DMS114 treated with DMSO at 0.1 percent for 48 hours (cell line): ENCODE data around the gene KCNH8.
"Not testable (repeated sequence)": the region's sequence is repeated elsewhere in the genome, so short reads cannot be mapped to it uniquely, and the experiment has no call there.

Experiments used
- DNase-seq: peaks from one replicate; lab custom pipeline; 2025; ENCODE audit not compliant: unreplicated experiment; lab: John Stamatoyannopoulos, UW

Gene KCNH8

DNA sequence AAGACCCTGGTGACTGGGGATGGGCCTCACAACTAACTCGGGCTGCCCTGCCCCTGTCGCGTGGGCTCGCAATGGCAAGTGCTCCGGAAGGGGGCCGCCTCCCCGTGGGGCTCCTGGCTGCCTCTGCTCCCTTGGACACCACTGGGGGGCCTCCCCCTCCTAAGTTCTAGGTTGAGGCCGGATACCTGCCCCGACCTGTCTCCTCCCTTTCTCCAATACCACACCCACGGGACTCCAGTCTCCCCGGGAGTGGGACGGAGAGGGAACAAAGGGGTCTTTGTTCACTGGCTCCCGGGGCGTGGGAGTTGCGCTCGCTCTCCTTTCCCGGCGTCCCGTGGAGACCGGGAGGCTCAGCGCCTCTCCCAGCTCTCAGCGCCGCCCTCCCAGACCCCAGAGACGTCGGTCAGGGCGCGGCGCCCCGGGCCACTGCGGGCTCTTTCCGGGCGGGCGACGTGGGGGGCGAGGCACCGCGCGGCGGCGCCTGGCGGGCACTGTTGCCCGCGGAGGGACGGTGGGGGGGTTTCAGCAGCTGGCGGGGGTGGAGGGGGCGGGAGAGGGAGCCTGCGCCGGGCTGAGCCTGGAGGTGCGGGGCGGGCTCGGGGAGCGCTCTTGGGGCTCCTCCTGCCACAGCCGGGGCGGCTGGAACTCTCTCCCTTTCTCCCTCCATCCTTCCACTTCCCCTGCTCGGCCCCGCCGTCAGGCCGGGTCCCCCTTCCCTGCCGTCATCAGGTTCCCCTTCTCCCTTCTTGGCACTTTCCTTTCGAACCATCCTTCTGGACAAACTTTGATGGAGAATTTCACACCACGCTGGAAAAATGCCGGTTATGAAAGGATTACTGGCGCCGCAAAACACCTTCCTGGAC lies at the start of gene KCNH8:
Gene KCNH8, plus strand, starts transcription at position 606 of the 863 bp plus-strand sequence. Its CDS starts 210 bp downstream, at position 816.
- no peak for DNase-seq

DNA sequence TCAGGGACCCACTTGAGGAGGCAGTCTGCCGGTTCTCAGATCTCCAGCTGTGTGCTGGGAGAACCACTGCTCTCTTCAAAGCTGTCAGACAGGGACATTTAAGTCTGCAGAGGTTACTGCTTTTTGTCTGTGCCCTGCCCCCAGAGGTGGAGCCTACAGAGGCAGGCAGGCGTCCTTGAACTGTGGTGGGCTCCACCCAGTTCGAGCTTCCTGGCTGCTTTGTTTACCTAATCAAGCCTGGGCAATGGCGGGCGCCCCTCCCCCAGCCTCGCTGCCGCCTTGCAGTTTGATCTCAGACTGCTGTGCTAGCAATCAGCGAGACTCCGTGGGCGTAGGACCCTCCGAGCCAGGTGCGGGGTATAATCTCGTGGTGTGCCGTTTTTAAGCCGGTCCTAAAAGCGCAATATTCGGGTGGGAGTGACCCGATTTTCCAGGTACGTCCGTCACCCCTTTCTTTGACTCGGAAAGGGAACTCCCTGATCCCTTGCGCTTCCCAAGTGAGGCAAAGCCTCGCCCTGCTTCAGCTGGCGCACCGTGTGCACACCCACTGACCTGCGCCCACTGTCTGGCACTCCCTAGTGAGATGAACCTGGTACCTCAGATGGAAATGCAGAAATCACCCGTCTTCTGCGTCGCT lies 45.5 kb upstream of the KCNH8 start:
- DNase-seq, result not testable (repeated sequence)

GRCh38 chr3:19103510-19103909 lies 44.8 kb upstream of the KCNH8 start:
- no peak for DNase-seq

GRCh38 chr3:19104459-19104858 lies 43.9 kb upstream of the KCNH8 start:
- DNase-seq, result no peak

DNA sequence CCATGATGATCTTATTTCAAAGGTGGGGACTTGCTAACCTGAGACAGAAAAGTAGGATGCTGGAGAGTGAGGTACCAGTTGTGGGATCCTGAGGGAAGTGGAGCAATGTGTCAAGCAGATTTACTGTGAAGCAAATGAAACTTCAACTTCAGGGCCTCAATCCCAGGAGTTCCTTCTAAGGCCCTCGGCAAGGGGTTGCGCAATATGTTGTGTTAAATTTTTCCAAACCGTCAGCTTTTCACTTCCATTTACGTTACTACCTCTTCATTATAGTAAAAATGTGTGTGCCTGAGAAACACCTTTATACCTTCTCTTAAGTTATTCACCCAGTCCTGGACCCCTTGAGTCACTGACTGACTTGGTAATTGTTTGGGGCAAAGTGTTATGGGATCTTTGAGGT lies 42.5 kb upstream of the KCNH8 start:
- no peak for DNase-seq

DNA sequence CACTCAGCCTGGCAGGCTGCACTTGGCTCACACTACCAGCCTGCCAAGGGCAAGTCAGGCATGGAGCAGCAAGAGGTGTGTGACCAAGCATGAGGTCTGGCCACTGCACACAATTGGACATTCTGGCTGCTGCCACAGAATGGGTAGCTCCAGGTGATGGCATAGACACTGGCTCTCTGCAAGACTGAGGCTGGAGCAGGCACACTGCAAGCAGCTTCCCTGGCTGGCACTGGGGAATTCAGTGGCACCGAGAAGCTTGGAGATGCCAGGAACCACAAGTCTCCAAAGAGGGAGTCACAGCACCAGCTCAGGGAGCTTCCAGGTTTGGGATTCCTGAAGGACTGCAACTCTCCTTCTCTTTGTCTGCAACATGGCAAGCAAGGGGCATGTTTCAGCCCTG lies 42.0 kb upstream of the KCNH8 start:
- DNase-seq, result no peak

- DNase-seq, result no peak
These were observed 40.6 kb upstream of the KCNH8 start for GRCh38 chr3:19107719-19108118.

- DNase-seq, result no peak
These were observed 37.9 kb upstream of the KCNH8 start for GRCh38 chr3:19110335-19110895.

DNA sequence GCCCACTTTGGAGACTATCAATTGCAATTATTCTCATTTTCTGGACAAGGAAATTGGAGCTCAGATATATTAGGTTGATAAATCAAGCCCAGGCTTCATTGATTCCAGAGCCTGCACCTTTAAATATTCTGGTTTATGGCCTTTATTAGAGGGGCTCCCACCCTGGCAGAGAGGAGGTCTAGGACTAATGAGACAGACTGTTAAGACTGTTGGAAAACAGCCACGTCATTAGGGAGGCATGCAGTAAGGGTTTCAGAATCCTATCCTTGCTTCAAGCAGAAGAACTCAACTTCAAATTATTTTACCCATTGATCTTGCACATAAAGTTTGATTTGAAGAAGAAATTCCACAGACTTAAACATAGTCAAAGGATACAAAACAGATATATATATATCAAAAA lies 33.8 kb upstream of the KCNH8 start:
- DNase-seq, result no peak

DNA sequence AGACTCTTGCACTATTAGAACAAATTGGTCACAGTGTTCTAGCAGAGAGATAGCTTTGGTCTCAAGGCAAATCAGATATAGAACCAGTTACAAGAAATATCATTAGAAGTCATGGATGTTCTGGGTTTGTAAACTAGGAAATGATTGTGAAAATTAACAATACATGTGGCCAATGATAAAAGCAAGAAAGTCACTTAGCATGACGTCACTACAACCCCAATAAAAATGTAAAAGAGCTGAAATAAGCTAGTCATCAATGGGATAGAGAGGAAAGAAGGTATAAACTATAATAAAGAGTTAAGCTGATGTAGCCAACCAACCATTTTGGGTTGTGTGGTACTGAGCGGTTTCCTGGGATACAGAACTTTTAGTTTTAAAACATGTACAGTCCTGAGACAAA lies 32.1 kb upstream of the KCNH8 start:
- no peak for DNase-seq

DNA sequence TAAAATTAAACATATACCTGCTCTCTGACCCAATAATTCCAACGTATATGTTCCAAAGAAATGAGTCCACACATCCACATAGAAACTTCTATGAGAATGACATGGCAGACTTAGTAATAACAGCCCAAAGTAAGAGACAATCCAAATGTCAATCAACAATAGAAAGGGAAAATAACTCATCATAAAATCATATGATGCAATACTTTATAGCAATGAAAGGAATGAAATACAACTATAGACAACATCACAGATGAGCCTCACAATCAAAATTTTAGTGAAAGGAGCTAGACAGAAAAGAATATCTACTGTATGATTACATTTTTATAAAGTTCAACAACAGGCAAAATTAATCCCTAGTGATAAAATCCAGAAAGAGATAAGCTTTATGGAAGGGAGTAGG lies 23.6 kb upstream of the KCNH8 start:
- no peak for DNase-seq

- no peak for DNase-seq
These were observed 8.4 kb upstream of the KCNH8 start for GRCh38 chr3:19139863-19140262.

DNA sequence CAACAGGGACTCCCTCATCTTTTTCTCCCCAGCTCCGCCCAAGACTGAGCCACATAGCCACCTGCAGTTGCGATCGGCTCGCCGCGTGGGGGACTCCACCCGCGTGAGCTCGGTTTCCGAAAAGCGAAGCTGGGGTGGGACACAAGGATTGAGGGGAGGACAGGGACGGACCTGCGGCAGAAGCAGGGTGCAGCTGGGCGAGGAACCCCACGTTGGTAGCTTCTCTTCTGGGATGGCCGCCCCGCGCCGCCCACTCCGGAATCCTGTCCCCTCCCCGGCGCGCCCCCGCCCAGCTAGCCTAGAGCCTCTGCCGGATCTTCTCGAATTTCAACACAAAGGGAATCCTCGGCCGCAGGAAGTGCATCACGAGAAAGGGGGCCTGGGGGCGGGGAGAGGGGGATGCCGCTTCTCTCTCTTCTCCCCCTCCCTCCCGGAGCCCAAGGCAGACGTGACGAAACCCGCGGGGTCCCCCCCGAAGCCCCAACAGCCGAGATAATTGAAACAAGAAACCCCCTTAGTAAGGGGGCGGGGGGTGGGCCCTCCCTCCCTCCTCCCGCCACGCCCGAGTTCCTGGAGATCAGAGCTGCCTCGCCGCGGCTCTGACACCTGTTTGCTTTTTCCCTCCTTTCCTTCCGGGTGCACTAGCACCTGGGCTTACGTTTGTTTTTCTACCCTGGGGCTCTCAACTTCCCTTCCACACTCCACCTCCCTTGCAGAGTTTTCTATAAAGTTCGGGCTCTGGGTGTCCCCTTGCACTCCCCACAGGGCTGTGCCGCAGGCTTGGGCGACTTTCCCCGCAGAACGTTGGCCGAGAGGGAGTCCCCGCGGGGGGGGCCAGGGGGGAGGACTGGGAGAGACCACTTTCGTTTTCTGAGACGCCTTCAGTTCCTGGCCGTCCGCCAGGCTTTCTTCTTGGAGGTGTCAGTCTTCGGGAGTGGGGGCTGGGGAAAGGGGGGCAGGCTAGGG lies 1.3 kb upstream of the KCNH8 start:
- DNase-seq, result no peak

DNA sequence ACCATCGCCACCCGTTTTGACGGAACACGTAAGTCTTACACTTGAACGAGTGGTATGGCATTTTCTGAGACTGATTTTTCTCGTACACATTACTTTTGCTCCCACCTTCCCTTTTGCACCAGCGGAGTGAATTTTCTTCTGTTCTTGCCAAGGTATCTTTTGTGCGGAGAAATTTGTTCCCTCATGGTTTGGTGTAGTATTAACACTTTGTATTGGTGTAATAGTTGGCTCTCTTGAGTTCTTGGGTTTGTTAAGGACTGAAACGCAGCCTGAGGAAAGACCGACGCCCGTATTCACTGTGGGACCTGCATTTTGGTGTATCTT lies 420 bp downstream of the KCNH8 start:
- DNase-seq, result no peak

GRCh38 chr3:19149368-19149767 lies 1.1 kb downstream of the KCNH8 start:
- no peak for DNase-seq

- no peak for DNase-seq
These were observed 2.9 kb downstream of the KCNH8 start for GRCh38 chr3:19151171-19151570.

GRCh38 chr3:19154693-19155250 lies 6.5 kb downstream of the KCNH8 start:
- DNase-seq, result no peak

DNA sequence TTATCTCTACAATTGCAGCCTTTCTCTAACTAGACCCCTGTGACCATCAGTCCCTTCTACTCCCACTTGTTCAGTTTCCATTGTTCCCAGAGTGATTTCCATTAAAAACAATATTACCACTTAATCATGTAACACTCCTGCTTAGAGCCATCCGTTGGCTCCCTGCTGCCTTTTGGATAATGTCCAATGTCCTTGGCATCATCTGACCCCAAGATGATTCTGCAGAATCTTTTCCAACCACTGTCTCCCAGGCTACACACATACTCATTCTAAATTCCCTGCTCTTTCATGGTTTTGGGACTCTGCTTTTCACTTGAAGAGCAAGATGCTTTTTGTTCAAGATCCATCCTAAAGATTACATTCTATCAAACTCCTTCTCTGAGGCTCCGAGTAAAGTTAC lies 7.1 kb downstream of the KCNH8 start:
- DNase-seq, result no peak

GRCh38 chr3:19159966-19160635 lies 11.8 kb downstream of the KCNH8 start:
- no peak for DNase-seq

DNA sequence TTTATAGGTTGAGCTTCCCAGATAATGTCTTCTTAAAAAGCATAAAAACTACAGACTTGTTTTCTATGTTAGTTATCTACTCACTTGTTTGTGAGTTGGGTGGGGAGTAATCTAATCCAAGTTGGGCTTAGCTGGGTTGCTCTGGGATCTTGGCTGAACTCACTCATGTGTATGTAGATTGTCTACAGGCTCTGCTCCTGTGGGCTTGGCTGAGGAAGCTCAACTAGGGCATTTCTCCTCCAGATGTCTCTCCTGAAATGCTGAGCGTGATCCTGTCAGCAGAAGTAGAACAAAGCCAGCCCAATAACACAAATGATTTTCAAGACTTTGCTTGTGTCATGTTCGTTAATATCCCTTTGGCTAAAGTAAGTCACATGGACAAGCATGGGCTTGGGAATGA lies 17.3 kb downstream of the KCNH8 start:
- no peak for DNase-seq
